CD14-positive monocyte (primary cell): ENCODE data around the gene APBA2. TPM values are rescaled to one million over a fixed set of nuclear protein-coding genes. Genes with fewer than 3 reads are reported as not detected.
"Not testable (repeated sequence)": the region's sequence is repeated elsewhere in the genome, so short reads cannot be mapped to it uniquely, and the experiment has no call there.

Experiments used
- DNase-seq, 3 donors: peaks; one replicate each; pipeline ENCODE4 v3.0.0-alpha.2; 2011 to 2022
- H2AFZ ChIP-seq: 2 replicates; pipeline ENCODE4 v1.6.0; 2012; ENCODE audit warnings: mild to moderate bottlenecking, low read depth, low read length, inconsistent platforms; ENCODE audit not compliant: insufficient read depth, poor library complexity, severe bottlenecking
- H3K27ac ChIP-seq, 2 donors: 1 replicate in 1 of 2; 2 replicates in 1 of 2; pipeline ENCODE4 v1.5.1; 2012 to 2013; ENCODE audit warnings: low read length in 2 of 2, control low read depth in 1 of 2, inconsistent platforms in 1 of 2, low read depth in 1 of 2, mild to moderate bottlenecking in 1 of 2
- H3K27me3 ChIP-seq, 2 donors: one replicate each; pipeline versions ENCODE4 v1.6.0 to v1.6.1; 2011 to 2013; ENCODE audit warnings: low read length in 2 of 2; ENCODE audit not compliant: control insufficient read depth in 2 of 2, insufficient read depth in 2 of 2
- H3K36me3 ChIP-seq, 2 donors: replicated peaks in 1 of 2; 1 replicate in 1 of 2; 2 replicates in 1 of 2; pipeline versions ENCODE4 v1.5.1 to v1.6.1; 2012 to 2013; ENCODE audit warnings: low read length in 2 of 2, control low read depth in 1 of 2, inconsistent platforms in 1 of 2, mild to moderate bottlenecking in 1 of 2; ENCODE audit not compliant: insufficient read depth in 2 of 2, control insufficient read depth in 1 of 2
- H3K4me1 ChIP-seq, 2 donors: 1 replicate in 1 of 2; 2 replicates in 1 of 2; pipeline versions ENCODE4 v1.5.1 to v1.6.1; 2012 to 2013; ENCODE audit warnings: low read length in 2 of 2, control low read depth in 1 of 2, inconsistent platforms in 1 of 2, mild to moderate bottlenecking in 1 of 2, moderate library complexity in 1 of 2; ENCODE audit not compliant: insufficient read depth in 2 of 2, control insufficient read depth in 1 of 2
- H3K4me2 ChIP-seq: replicated peaks from 2 replicates; pipeline ENCODE3; 2012; ENCODE audit warnings: low read length, moderate library complexity, mild to moderate bottlenecking; ENCODE audit not compliant: poor library complexity, severe bottlenecking; ENCODE audit errors: extremely low read depth
- H3K4me3 ChIP-seq, 3 experiments: fragments of 200-600 bp in 1 of 3; sonication (generic) in 1 of 3; replicated peaks in 1 of 3; 1 replicate in 2 of 3; 2 replicates in 1 of 3; pipeline ENCODE4 v1.5.1; 2011 to 2013; ENCODE audit warnings: low read length in 3 of 3, mild to moderate bottlenecking in 3 of 3, control low read depth in 2 of 3, low read depth in 2 of 3, inconsistent platforms in 1 of 3, moderate library complexity in 1 of 3
- H3K79me2 ChIP-seq: 2 replicates; pipeline ENCODE4 v1.6.0; 2012; ENCODE audit warnings: mild to moderate bottlenecking, control low read depth, inconsistent platforms, low read length, moderate library complexity; ENCODE audit not compliant: insufficient read depth
- H3K9ac ChIP-seq: 2 replicates; pipeline ENCODE4 v1.6.0; 2017; ENCODE audit warnings: low read length, mild to moderate bottlenecking; ENCODE audit not compliant: insufficient read depth, poor library complexity, severe bottlenecking
- H3K9me3 ChIP-seq, 2 donors: replicated peaks in 1 of 2; 1 replicate in 1 of 2; 2 replicates in 1 of 2; pipeline versions ENCODE4 v1.5.1 to v1.6.1; 2012 to 2013; ENCODE audit warnings: low read length in 2 of 2, control low read depth in 1 of 2; ENCODE audit not compliant: control insufficient read depth in 1 of 2, insufficient read depth in 1 of 2
- H4K20me1 ChIP-seq: 2 replicates; pipeline ENCODE4 v1.6.0; 2012; ENCODE audit warnings: mild to moderate bottlenecking, low read length, control low read depth, moderate library complexity; ENCODE audit not compliant: insufficient read depth
- H3K27ac Mint-ChIP-seq, 7 donors: one replicate each; pipeline ENCODE4 v1.8.0; 2020; ENCODE audit warnings: mild to moderate bottlenecking in 7 of 7, mixed read lengths in 7 of 7, moderate library complexity in 6 of 7, inconsistent platforms in 2 of 7
- H3K27me3 Mint-ChIP-seq, 3 donors: one replicate each; pipeline ENCODE4 v1.8.0; 2021 to 2022; ENCODE audit warnings: low read depth in 3 of 3, mild to moderate bottlenecking in 3 of 3, mixed read lengths in 3 of 3, moderate library complexity in 3 of 3, inconsistent platforms in 1 of 3
- H3K36me3 Mint-ChIP-seq, 2 donors: one replicate each; pipeline ENCODE4 v1.8.0; 2020; ENCODE audit warnings: mixed read lengths in 2 of 2, inconsistent platforms in 1 of 2, mild to moderate bottlenecking in 1 of 2
- H3K4me1 Mint-ChIP-seq: one replicate; pipeline ENCODE4 v1.8.0; 2020; ENCODE audit warnings: mild to moderate bottlenecking, mixed read lengths
- H3K4me3 Mint-ChIP-seq, 2 donors: one replicate each; pipeline ENCODE4 v1.8.0; 2020; ENCODE audit warnings: mild to moderate bottlenecking in 2 of 2, mixed read lengths in 2 of 2, moderate library complexity in 1 of 2
- H3K9me3 Mint-ChIP-seq, 7 donors: one replicate each; pipeline ENCODE4 v1.8.0; 2020 to 2022; ENCODE audit warnings: mixed read lengths in 7 of 7, mild to moderate bottlenecking in 6 of 7, moderate library complexity in 6 of 7, inconsistent platforms in 2 of 7
- WGBS: methylation state at CpG from one replicate; pipeline ENCODE4 v1.1.5; 2013; ENCODE audit warnings: missing lambda C conversion rate; ENCODE audit not compliant: insufficient coverage; 5-methylcytosine and 5-hydroxymethylcytosine counted together
- intact Hi-C, 2 donors: fragments of 100-400 bp; cut with micrococcal nuclease; formaldehyde crosslinking; loops; one replicate each; pipeline versions ENCODE4 v1.15.0 to v1.15.1; 2023
- polyA plus RNA-seq, 3 donors: library from polyadenylated mRNA; depleted of rRNA in 1 of 3; unstranded in 2 of 3; stranded (reverse) in 1 of 3; fragments of 300-500 nt in 2 of 3; fragments of >200 nt in 1 of 3; fragmentation: Illumina TruSeq in 2 of 3; gene quantifications; 1 replicate in 2 of 3; 2 replicates in 1 of 3; pipeline ENCODE4 v1.2.3, GENCODE V29; 2012 to 2021
- TF ChIP-seq, protein P1 (sequence below): fragments of 200-600 bp; IDR thresholded peaks from one replicate; pipeline ENCODE4 v1.8.0; 2022; ENCODE audit warnings: antibody characterized with exemption, mild to moderate bottlenecking

APBA2 gene
- polyA plus RNA-seq, 3 donors = 0.30 TPM; not detected in 2

DNA sequence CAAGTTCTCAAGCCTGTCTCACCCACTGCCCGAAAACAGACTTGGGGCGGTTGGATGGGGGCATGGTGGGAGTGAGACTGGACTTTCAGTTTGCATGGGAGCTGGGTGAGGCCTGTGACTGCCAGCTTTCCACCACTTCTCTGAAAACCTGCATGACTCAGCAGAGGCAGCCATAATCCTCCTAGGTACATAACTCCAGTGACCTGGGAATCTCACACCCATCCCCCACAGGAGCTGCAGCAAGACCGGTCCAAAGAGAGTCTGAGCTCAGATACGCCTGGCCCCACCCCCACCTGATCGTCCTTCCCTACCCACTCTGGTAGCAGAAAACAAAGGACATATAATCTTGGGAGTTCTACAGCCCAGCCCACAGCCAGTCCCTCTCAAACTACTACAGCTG, 276.6 kb downstream of the APBA2 start:
- TF ChIP-seq, protein P1, sequence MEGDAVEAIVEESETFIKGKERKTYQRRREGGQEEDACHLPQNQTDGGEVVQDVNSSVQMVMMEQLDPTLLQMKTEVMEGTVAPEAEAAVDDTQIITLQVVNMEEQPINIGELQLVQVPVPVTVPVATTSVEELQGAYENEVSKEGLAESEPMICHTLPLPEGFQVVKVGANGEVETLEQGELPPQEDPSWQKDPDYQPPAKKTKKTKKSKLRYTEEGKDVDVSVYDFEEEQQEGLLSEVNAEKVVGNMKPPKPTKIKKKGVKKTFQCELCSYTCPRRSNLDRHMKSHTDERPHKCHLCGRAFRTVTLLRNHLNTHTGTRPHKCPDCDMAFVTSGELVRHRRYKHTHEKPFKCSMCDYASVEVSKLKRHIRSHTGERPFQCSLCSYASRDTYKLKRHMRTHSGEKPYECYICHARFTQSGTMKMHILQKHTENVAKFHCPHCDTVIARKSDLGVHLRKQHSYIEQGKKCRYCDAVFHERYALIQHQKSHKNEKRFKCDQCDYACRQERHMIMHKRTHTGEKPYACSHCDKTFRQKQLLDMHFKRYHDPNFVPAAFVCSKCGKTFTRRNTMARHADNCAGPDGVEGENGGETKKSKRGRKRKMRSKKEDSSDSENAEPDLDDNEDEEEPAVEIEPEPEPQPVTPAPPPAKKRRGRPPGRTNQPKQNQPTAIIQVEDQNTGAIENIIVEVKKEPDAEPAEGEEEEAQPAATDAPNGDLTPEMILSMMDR = no peak
- Histone ChIP-seq H3K79me2 (no peaks in the 10 kb centered on the region), H3K4me1 (no peaks in the 10 kb centered on the region), H3K9me3 (peaks cover 23 to 35% of the 10 kb centered on the region in 2 donors), H3K9ac (no peak overlapping the region), H3K36me3 (no peaks in the 10 kb centered on the region), H3K27me3 (no peaks in the 10 kb centered on the region), H3K27ac (no peak overlapping the region), H3K4me2 (no peak overlapping the region), H2AFZ (no peak overlapping the region), H4K20me1 (no peaks in the 10 kb centered on the region), H3K4me3 (no peak overlapping the region)
- 90% methylated on average over 5 of the region's 5 CpGs for WGBS
- DNase-seq = no peak
- Mint-ChIP-seq H3K27me3 (peaks cover 1 to 7% (median 1%) of the 10 kb centered on the region in 3 donors), H3K9me3 (peaks cover 16 to 44% (median 33%) of the 10 kb centered on the region in 7 donors), H3K4me1 (no peaks in the 10 kb centered on the region), H3K36me3 (no peaks in the 10 kb centered on the region), H3K27ac (no peak overlapping the region), H3K4me3 (no peak overlapping the region)
- intact Hi-C loops = no loop called here

DNA sequence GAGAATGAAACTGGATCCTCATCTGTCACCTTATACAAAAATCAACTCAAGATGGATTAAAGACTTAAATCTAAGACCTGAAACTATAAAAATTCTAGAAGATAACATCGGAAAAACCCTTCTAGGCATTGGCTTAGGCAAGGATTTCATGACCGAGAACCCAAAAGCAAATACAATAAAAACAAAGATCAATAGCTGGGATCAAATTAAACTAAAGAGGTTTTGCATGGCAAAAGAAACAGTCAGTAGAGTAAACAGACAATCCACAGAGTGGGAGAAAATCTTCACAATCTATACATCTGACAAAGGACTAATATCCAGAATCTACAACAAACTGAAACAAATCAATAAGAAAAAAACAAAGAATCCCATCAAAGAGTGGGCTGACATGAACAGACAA, 281.3 kb downstream of the APBA2 start:
- H3K27me3 Mint-ChIP-seq = not testable (repeated sequence)
- no CpG with 5 or more reads among the region's 2 CpGs for WGBS

More for the DNA sequence above, 281.3 kb downstream of the APBA2 start:
- H3K27me3 ChIP-seq, DNase-seq, H3K4me1 ChIP-seq, H3K4me3 ChIP-seq, H2AFZ ChIP-seq, H3K36me3 Mint-ChIP-seq, H3K9ac ChIP-seq, H3K4me3 Mint-ChIP-seq, H3K9me3 ChIP-seq, H3K79me2 ChIP-seq, H3K27ac ChIP-seq, H3K4me2 ChIP-seq, intact Hi-C loops, H3K36me3 ChIP-seq, H3K27ac Mint-ChIP-seq, H3K4me1 Mint-ChIP-seq, H4K20me1 ChIP-seq: not testable (repeated sequence)
- H3K9me3 Mint-ChIP-seq = peaks cover 5 to 17% (median 10%) of the 10 kb centered on the region in 7 donors

Other genes starting within 250 kb of the APBA2 start
- gene GOLGA8M, start 173.6 kb upstream of the APBA2 start, polyA plus RNA-seq = under 1 TPM in 1 of 3 donors, not detected in 2; 0.39 TPM
- gene GOLGA6L7, start 37.3 kb upstream of the APBA2 start, polyA plus RNA-seq = not detected